ENCODE measurements around the gene B3GAT3. TPM values are rescaled to one million over a fixed set of nuclear protein-coding genes. Genes with fewer than 3 reads are reported as not detected.
"Not testable (repeated sequence)": the region's sequence is repeated elsewhere in the genome, so short reads cannot be mapped to it uniquely, and the experiment has no call there.

The B3GAT3 gene
- total RNA-seq, 2 donors from 2014 or later: 57.0 to 75.3 TPM

- Histone ChIP-seq H3K9me3 (no peaks in the 10 kb centered on the region), H3K4me1 (replicated peaks) (peaks cover 10% of the 10 kb centered on the region), H3K27me3 (replicated peaks; ENCODE audit: insufficient read depth) (no peaks in the 10 kb centered on the region), H3K27ac (peak within 1 kb of the TSS; percentile 91 to 92), H3K36me3 (peaks cover 11 to 13% of the 10 kb centered on the region in 2 donors), H3K4me3 (peak within 1 kb of the TSS; percentile 56 to 63)
- WGBS: under 1% methylated on average over 58 of the region's 58 CpGs
- TF ChIP-seq CTCF (IDR thresholded peaks at IDR 0.05): peak in 2 of 4 experiments; percentile 35 to 39
- TF ChIP-seq POLR2A (IDR thresholded peaks at IDR 0.05): peak; percentile 84
- peak; percentile 100 for TF ChIP-seq POLR2AphosphoS5 (IDR thresholded peaks at IDR 0.05)
- intact Hi-C loops (cut with DNase I): no loop called here
- peak; percentile 99 for DNase-seq (ENCODE audit: low spot score)
These were observed 30.2 kb downstream of the B3GAT3 start, which contains the start of gene TUT1 for GRCh38 chr11:62591448-62592145. Gene TUT1 (minus strand): TSS chr11:62591523. CDS start chr11:62591485, 38 bp downstream.

- H3K36me3 ChIP-seq: no peaks in the 10 kb centered on the region
- WGBS: 56% methylated on average over 18 of the region's 18 CpGs
- H3K4me1 ChIP-seq (replicated peaks): peaks cover 10% of the 10 kb centered on the region
- no peaks in the 10 kb centered on the region for H3K27me3 ChIP-seq (replicated peaks; ENCODE audit: insufficient read depth)
- H3K4me3 ChIP-seq: no peak overlapping the region
- H3K9me3 ChIP-seq: no peaks in the 10 kb centered on the region
- TF ChIP-seq POLR2A (IDR thresholded peaks at IDR 0.05): no peak
- no peak for TF ChIP-seq CTCF (IDR thresholded peaks at IDR 0.05)
- TF ChIP-seq POLR2AphosphoS5 (IDR thresholded peaks at IDR 0.05): no peak
- DNase-seq (ENCODE audit: low spot score): no peak
- intact Hi-C loops (cut with DNase I): no loop called here
- H3K27ac ChIP-seq: peak overlapping the region in 1 of 2 donors; percentile 76
These were observed 32.7 kb downstream of the B3GAT3 start for GRCh38 chr11:62588966-62589637.

DNA sequence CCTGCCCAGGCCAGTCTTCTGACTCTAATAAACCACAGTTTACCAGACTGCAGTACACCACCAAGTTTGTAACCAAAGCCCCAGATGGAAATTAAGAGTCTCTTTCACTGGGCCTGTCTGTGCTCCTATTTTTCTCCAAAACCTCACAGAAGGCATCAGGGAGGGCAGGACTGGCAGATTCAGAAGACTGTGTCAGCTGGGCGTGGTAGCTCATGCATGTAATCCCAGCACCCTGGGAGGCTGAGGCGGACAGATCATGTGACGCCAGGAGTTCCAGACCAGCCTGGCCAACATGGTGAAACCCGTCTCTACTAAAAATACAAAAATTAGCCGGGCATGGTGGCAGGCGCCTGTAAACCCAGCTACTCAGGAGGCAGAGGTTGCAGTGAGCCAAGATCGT, 36.4 kb downstream of the B3GAT3 start:
- intact Hi-C loops (cut with DNase I); H3K36me3 ChIP-seq; DNase-seq (ENCODE audit: low spot score); H3K9me3 ChIP-seq; H3K4me3 ChIP-seq; H3K27me3 ChIP-seq (replicated peaks; ENCODE audit: insufficient read depth); H3K4me1 ChIP-seq (replicated peaks); H3K27ac ChIP-seq: not testable (repeated sequence)
- WGBS: 91% methylated on average over 7 of the region's 7 CpGs

DNA sequence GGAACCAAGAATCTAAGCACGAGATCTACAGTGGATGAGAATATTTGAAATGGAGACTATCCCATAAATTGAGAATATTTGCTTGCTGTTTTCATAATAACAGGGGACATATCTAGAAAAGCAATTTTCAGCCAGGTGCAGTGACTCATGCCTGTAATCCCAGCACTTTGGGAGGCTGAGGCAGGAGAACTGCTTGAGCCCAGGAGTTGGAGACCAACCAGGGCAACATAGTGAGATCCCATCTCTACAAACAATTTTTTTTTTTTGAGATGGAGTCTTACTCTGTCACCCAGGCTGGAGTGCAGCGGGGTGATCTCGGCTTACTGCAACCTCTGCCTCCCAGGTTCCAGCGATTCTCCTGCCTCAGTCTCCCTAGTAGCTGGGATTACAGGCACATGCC, 40.1 kb downstream of the B3GAT3 start:
- H3K9me3 ChIP-seq; intact Hi-C loops (cut with DNase I); H3K4me1 ChIP-seq (replicated peaks); H3K27me3 ChIP-seq (replicated peaks; ENCODE audit: insufficient read depth); DNase-seq (ENCODE audit: low spot score); H3K27ac ChIP-seq; H3K4me3 ChIP-seq; H3K36me3 ChIP-seq: not testable (repeated sequence)
- WGBS: 98% methylated on average over 4 of the region's 4 CpGs

- H3K36me3 ChIP-seq: peaks cover 0 to 4% of the 10 kb centered on the region in 2 donors
- H3K9me3 ChIP-seq: no peaks in the 10 kb centered on the region
- no peaks in the 10 kb centered on the region for H3K27me3 ChIP-seq (replicated peaks; ENCODE audit: insufficient read depth)
- H3K27ac ChIP-seq: no peak overlapping the region
- no peak for DNase-seq (ENCODE audit: low spot score)
- intact Hi-C loops (cut with DNase I): no loop called here
- no peak overlapping the region for H3K4me3 ChIP-seq
- TF ChIP-seq POLR2AphosphoS5 (IDR thresholded peaks at IDR 0.05) (no peak), CTCF (IDR thresholded peaks at IDR 0.05) (no peak), POLR2A (IDR thresholded peaks at IDR 0.05) (no peak)
- no peaks in the 10 kb centered on the region for H3K4me1 ChIP-seq (replicated peaks)
- WGBS: 93% methylated on average over 18 of the region's 18 CpGs
These were observed 40.6 kb downstream of the B3GAT3 start for GRCh38 chr11:62580959-62581715.

Measured in prostate gland (tissue), 2 donors.